BLaER1 treated with 17β-estradiol and CSF1 and Interleukin-3, amounts not matched to agents 10 nM and 100 nM (cell line): ENCODE results near the gene HLA-C.

Experiments
- H3K27ac ChIP-seq, 11 experiments: shearing (Covaris generic); formaldehyde crosslinking; 2 replicates each; pipeline ENCODE4 v1.8.1; 2022
- H3K27me3 ChIP-seq, 11 experiments: shearing (Covaris generic); formaldehyde crosslinking; 2 replicates each; pipeline ENCODE4 v1.8.1; 2022
- H3K36me3 ChIP-seq, 11 experiments: shearing (Covaris generic); formaldehyde crosslinking; 2 replicates each; pipeline ENCODE4 v1.8.1; 2022
- H3K4me1 ChIP-seq, 10 experiments: shearing (Covaris generic); formaldehyde crosslinking; 2 replicates each; pipeline ENCODE4 v1.8.1; 2022
- H3K4me2 ChIP-seq, 11 experiments: shearing (Covaris generic); formaldehyde crosslinking; 2 replicates each; pipeline ENCODE4 v1.8.1; 2022
- H3K4me3 ChIP-seq, 10 experiments: shearing (Covaris generic); formaldehyde crosslinking; 2 replicates each; pipeline ENCODE4 v1.8.1; 2022
- H3K9ac ChIP-seq, 11 experiments: shearing (Covaris generic); formaldehyde crosslinking; 2 replicates each; pipeline ENCODE4 v1.8.1; 2022
- H3K9me3 ChIP-seq, 11 experiments: shearing (Covaris generic); formaldehyde crosslinking; replicated peaks in 1 of 11; 2 replicates each; pipeline ENCODE4 v1.8.1; 2022
- H4K20me1 ChIP-seq, 11 experiments: shearing (Covaris generic); formaldehyde crosslinking; 2 replicates each; pipeline ENCODE4 v1.8.1; 2022
- Cebpa-rat ChIP-seq, 11 experiments: shearing (Covaris generic); IDR thresholded peaks; 2 replicates each; pipeline ENCODE4 v1.8.1; 2022

The HLA-C gene

GRCh38 chr6:31272836-31273626 lies 1.1 kb upstream of the HLA-C start:
- Histone ChIP-seq H3K27ac (peak overlapping the region in 9 of 11 experiments; percentile 83 to 92 (median 88); a peak in 15 of 22 replicates), H4K20me1 (peaks cover 0 to 24% (median 12%) of the 10 kb centered on the region in 11 experiments; a peak in 13 of 22 replicates), H3K36me3 (peaks cover 8 to 17% (median 11%) of the 10 kb centered on the region in 11 experiments; a peak in 16 of 22 replicates), H3K4me1 (peaks cover 7 to 21% (median 15%) of the 10 kb centered on the region in 10 experiments), H3K9ac (peak overlapping the region in 10 of 11 experiments; percentile 84 to 90 (median 87); a peak in 17 of 22 replicates), H3K27me3 (no peaks in the 10 kb centered on the region), H3K9me3 (no peaks in the 10 kb centered on the region), H3K4me3 (peak overlapping the region in 7 of 10 experiments; percentile 56 to 75 (median 65); a peak in 7 of 20 replicates), H3K4me2 (peak overlapping the region; percentile 67 to 92 (median 83); a peak in 21 of 22 replicates)
- no peak for TF ChIP-seq Cebpa-rat (IDR thresholded peaks at IDR 0.05)

GRCh38 chr6:31272436-31272835 lies 544 bp upstream of the HLA-C start:
- Histone ChIP-seq H3K4me2 (peak overlapping the region; percentile 67 to 92 (median 83)), H3K27me3 (no peaks in the 10 kb centered on the region), H3K9ac (peak overlapping the region; percentile 84 to 90 (median 87)), H4K20me1 (peaks cover 0 to 24% (median 12%) of the 10 kb centered on the region in 11 experiments; a peak in 13 of 22 replicates), H3K4me3 (peak overlapping the region; percentile 56 to 75 (median 66)), H3K4me1 (peaks cover 7 to 21% (median 15%) of the 10 kb centered on the region in 10 experiments), H3K27ac (peak overlapping the region; percentile 83 to 92 (median 86)), H3K36me3 (peaks cover 10 to 21% (median 13%) of the 10 kb centered on the region in 11 experiments; a peak in 16 of 22 replicates), H3K9me3 (no peaks in the 10 kb centered on the region)
- no peak for TF ChIP-seq Cebpa-rat (IDR thresholded peaks at IDR 0.05)

DNA sequence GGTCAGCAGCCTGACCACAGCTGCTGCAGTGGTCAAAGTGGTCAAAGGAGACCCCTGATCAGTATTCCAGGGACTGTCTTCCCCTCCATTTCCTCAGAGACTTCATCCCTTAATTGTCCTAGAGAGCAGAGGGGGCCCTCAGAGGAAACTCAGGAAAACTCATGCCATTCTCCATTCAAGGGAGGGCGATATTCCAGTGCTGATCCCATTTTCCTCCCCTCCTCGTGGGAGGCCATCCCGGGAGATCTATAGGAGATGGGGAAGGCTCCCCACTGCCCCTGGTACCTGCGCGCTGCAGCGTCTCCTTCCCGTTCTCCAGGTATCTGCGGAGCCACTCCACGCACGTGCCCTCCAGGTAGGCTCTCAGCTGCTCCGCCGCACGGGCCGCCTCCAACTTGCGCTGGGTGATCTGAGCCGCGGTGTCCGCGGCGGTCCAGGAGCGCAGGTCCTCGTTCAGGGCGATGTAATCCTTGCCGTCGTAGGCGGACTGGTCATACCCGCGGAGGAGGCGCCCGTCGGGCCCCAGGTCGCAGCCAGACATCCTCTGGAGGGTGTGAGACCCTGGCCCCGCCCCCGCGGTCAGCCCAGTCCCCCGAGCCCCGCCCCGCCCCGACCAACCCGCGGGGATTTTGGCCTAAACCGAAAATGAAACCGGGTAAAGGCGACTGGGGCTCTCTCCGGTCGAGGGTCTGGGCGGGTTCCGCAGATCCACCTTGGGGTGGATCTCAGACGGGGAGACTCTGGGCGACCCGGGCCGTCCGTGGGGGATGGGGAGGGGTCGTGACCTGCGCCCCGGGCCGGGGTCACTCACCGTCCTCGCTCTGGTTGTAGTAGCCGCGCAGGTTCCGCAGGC lies 878 bp downstream of the HLA-C start:
- Histone ChIP-seq H3K4me3 (peak overlapping the region; percentile 56 to 75 (median 66)), H3K4me2 (peak overlapping the region; percentile 68 to 89 (median 77))

GRCh38 chr6:31268836-31269235 lies 3.1 kb downstream of the HLA-C start:
- peaks cover 7 to 21% (median 15%) of the 10 kb centered on the region in 10 experiments for H3K4me1 ChIP-seq
- no peak overlapping the region for H3K9ac ChIP-seq
- no peaks in the 10 kb centered on the region for H3K27me3 ChIP-seq
- TF ChIP-seq Cebpa-rat (IDR thresholded peaks at IDR 0.05): no peak
- H4K20me1 ChIP-seq: peaks cover 0 to 24% (median 12%) of the 10 kb centered on the region in 11 experiments; a peak in 13 of 22 replicates
- peaks cover 10 to 21% (median 13%) of the 10 kb centered on the region in 11 experiments; a peak in 16 of 22 replicates for H3K36me3 ChIP-seq
- no peak overlapping the region; a peak in 1 of 22 replicates for H3K4me2 ChIP-seq
- H3K27ac ChIP-seq: no peak overlapping the region
- H3K9me3 ChIP-seq: peaks cover 0 to 17% (median 6%) of the 10 kb centered on the region in 11 experiments; a peak in 15 of 22 replicates
- H3K4me3 ChIP-seq: no peak overlapping the region

More for the DNA sequence above, 878 bp downstream of the HLA-C start:
- H3K27ac ChIP-seq: peak overlapping the region; percentile 83 to 92 (median 86)
- no peak for TF ChIP-seq Cebpa-rat (IDR thresholded peaks at IDR 0.05)
- H3K9me3 ChIP-seq: no peaks in the 10 kb centered on the region
- no peaks in the 10 kb centered on the region for H3K27me3 ChIP-seq
- H3K9ac ChIP-seq: peak overlapping the region; percentile 84 to 90 (median 87)
- H3K36me3 ChIP-seq: peaks cover 10 to 21% (median 13%) of the 10 kb centered on the region in 11 experiments; a peak in 16 of 22 replicates
- H4K20me1 ChIP-seq: peaks cover 0 to 24% (median 12%) of the 10 kb centered on the region in 11 experiments; a peak in 13 of 22 replicates
- peaks cover 7 to 21% (median 15%) of the 10 kb centered on the region in 10 experiments for H3K4me1 ChIP-seq

DNA sequence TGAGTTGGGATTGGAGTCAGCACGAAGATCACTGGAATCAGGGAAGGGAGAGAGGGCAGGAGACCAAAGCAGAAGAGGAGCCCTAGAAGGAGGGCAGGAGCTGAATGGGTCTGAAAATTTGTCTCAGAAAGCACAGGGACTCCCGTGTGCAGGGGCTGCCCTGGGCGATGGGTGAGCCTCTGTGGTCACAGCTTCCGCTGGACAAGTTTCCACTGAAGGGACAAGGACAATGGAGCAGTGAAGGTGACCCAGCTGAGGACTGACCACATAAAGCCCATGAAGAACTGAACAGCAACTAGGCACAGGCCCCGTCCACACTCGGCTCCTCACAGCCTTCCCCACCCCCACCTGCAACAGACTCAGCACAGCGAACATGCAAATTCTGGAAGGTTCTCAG lies 3.5 kb downstream of the HLA-C start:
- Histone ChIP-seq H3K27ac (no peak overlapping the region), H3K4me2 (no peak overlapping the region), H3K4me1 (peaks cover 7 to 17% (median 15%) of the 10 kb centered on the region in 10 experiments), H3K9ac (no peak overlapping the region; a peak in 1 of 22 replicates), H3K9me3 (peaks cover 0 to 18% (median 6%) of the 10 kb centered on the region in 11 experiments; a peak in 15 of 22 replicates), H3K4me3 (no peak overlapping the region), H3K27me3 (no peaks in the 10 kb centered on the region), H4K20me1 (peaks cover 0 to 24% (median 12%) of the 10 kb centered on the region in 11 experiments; a peak in 13 of 22 replicates), H3K36me3 (peaks cover 10 to 21% (median 13%) of the 10 kb centered on the region in 11 experiments; a peak in 16 of 22 replicates)
- no peak for TF ChIP-seq Cebpa-rat (IDR thresholded peaks at IDR 0.05)

GRCh38 chr6:31267651-31268368 lies 4.1 kb downstream of the HLA-C start:
- Histone ChIP-seq H3K4me2 (no peak overlapping the region), H3K9me3 (peaks cover 4 to 21% (median 9%) of the 10 kb centered on the region in 11 experiments; a peak in 20 of 22 replicates), H3K4me3 (no peak overlapping the region), H3K4me1 (peaks cover 6 to 13% (median 12%) of the 10 kb centered on the region in 10 experiments), H3K27me3 (no peaks in the 10 kb centered on the region), H3K9ac (no peak overlapping the region; a peak in 1 of 22 replicates), H4K20me1 (peaks cover 0 to 24% (median 12%) of the 10 kb centered on the region in 11 experiments; a peak in 13 of 22 replicates), H3K27ac (no peak overlapping the region), H3K36me3 (peaks cover 10 to 21% (median 13%) of the 10 kb centered on the region in 11 experiments; a peak in 16 of 22 replicates)
- no peak for TF ChIP-seq Cebpa-rat (IDR thresholded peaks at IDR 0.05)

DNA sequence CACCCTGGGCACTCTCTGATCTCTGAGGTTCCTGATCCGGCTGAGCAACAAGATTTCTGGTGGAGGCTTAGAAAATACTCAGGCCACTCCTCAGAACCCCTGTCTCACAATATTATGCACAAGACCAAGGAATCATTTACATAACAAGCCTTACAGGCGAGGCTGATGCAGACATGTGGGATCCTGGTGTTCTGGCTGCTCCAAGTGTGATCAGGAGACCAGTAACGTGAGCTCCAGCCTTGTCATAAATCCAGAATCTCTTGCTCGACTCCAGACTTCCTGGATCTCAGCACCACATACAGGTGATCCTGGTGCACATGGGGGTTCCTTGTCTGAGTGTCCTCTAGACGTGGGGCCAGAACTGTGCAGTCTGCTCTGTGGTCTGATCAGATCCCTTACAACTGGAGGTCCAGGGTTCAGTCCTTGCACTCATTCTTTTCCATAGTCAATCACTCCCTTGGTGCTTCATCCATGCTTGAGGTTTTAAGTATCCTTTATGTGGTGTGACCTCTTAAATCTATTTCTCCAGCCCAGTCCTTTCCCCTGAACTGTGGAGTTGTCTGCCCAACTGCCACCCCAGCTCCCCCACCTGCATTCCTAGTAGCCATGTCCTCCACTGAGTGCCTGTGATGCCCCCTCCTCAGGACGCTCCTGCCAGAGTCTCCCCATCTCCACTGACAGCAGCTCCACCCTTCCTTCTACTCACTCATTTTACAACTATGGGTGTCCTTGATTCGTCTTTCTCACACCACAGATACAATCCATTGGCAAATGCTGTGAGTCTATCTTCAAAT lies 5.1 kb downstream of the HLA-C start:
- Histone ChIP-seq H3K27me3 (no peaks in the 10 kb centered on the region), H3K9ac (no peak overlapping the region), H3K27ac (no peak overlapping the region), H3K36me3 (peaks cover 10 to 21% (median 13%) of the 10 kb centered on the region in 11 experiments; a peak in 16 of 22 replicates), H3K4me3 (no peak overlapping the region), H3K4me2 (no peak overlapping the region), H4K20me1 (peaks cover 0 to 24% (median 12%) of the 10 kb centered on the region in 11 experiments; a peak in 13 of 22 replicates), H3K9me3 (peaks cover 11 to 32% (median 20%) of the 10 kb centered on the region in 11 experiments; a peak in 20 of 22 replicates), H3K4me1 (peaks cover 0 to 7% (median 5%) of the 10 kb centered on the region in 10 experiments; a peak in 15 of 20 replicates)
- TF ChIP-seq Cebpa-rat (IDR thresholded peaks at IDR 0.05): no peak
